ENCODE results near the gene PGS1.

- TF ChIP-seq, protein P1, sequence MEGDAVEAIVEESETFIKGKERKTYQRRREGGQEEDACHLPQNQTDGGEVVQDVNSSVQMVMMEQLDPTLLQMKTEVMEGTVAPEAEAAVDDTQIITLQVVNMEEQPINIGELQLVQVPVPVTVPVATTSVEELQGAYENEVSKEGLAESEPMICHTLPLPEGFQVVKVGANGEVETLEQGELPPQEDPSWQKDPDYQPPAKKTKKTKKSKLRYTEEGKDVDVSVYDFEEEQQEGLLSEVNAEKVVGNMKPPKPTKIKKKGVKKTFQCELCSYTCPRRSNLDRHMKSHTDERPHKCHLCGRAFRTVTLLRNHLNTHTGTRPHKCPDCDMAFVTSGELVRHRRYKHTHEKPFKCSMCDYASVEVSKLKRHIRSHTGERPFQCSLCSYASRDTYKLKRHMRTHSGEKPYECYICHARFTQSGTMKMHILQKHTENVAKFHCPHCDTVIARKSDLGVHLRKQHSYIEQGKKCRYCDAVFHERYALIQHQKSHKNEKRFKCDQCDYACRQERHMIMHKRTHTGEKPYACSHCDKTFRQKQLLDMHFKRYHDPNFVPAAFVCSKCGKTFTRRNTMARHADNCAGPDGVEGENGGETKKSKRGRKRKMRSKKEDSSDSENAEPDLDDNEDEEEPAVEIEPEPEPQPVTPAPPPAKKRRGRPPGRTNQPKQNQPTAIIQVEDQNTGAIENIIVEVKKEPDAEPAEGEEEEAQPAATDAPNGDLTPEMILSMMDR (conservative IDR thresholded peaks at IDR 0.05 in 1 of 2, IDR thresholded peaks at IDR 0.05 in 1 of 2; ENCODE audit: low read depth in 1 of 2, low read length in 2 of 2), result no peak
- TF ChIP-seq EZH2 (IDR thresholded peaks at IDR 0.05; ENCODE audit: low read length, missing control alignments), result no peak
Observed at GRCh38 chr17:78430892-78431691, 52.6 kb downstream of the PGS1 start.
